Lung (tissue), 12 donors: ENCODE data around the gene CYTH2. TPM values are rescaled to one million over a fixed set of nuclear protein-coding genes. Genes with fewer than 3 reads are reported as not detected.

Experiments
- ATAC-seq: fragments of 200-7000 bp; cut with Tn5 transposase; one replicate; pipeline ENCODE4 v1.9.1; 2020; ENCODE audit warnings: moderate number of reproducible peaks; ENCODE audit not compliant: insufficient read depth, low FRiP score
- DNase-seq, 3 donors: peaks; one replicate each; pipeline ENCODE4 v3.0.0-alpha.2; 2013 to 2017
- H3K27ac ChIP-seq, 2 donors: one replicate each; pipeline ENCODE4 v1.5.1; 2013; ENCODE audit warnings: mild to moderate bottlenecking in 2 of 2, moderate library complexity in 2 of 2, control low read depth in 1 of 2, inconsistent platforms in 1 of 2, low read depth in 1 of 2, low read length in 1 of 2
- H3K27me3 ChIP-seq, 3 donors: one replicate each; pipeline ENCODE4 v1.5.1; 2013; ENCODE audit warnings: low read length in 2 of 3; ENCODE audit not compliant: control insufficient read depth in 3 of 3, insufficient read depth in 3 of 3
- H3K36me3 ChIP-seq, 4 donors: one replicate each; pipeline ENCODE4 v1.5.1; 2013; ENCODE audit warnings: low read length in 4 of 4, mild to moderate bottlenecking in 1 of 4, moderate library complexity in 1 of 4; ENCODE audit not compliant: control insufficient read depth in 4 of 4, insufficient read depth in 4 of 4
- H3K4me1 ChIP-seq, 5 donors: one replicate each; pipeline ENCODE4 v1.5.1; 2013; ENCODE audit warnings: low read length in 5 of 5, mild to moderate bottlenecking in 2 of 5, moderate library complexity in 1 of 5; ENCODE audit not compliant: control insufficient read depth in 5 of 5, insufficient read depth in 5 of 5
- H3K4me3 ChIP-seq: one replicate; pipeline ENCODE4 v1.5.1; 2013; ENCODE audit warnings: mild to moderate bottlenecking, control low read depth, moderate library complexity
- H3K9ac ChIP-seq, 2 donors: one replicate each; pipeline ENCODE4 v1.5.1; 2013; ENCODE audit warnings: low read length in 2 of 2, control low read depth in 1 of 2; ENCODE audit not compliant: insufficient read depth in 1 of 2
- H3K9me3 ChIP-seq, 4 donors: one replicate each; pipeline ENCODE4 v1.5.1; 2013; ENCODE audit warnings: low read length in 3 of 4, mild to moderate bottlenecking in 1 of 4, moderate library complexity in 1 of 4; ENCODE audit not compliant: control insufficient read depth in 4 of 4, insufficient read depth in 3 of 4
- WGBS, 2 donors: extraction: QIAGEN DNeasy Blood & Tissue Kit; methylation state at CpG; one replicate each; pipeline ENCODE4 v1.1.7; 2013; 5-methylcytosine and 5-hydroxymethylcytosine counted together
- polyA plus RNA-seq, 2 donors: library from polyadenylated mRNA; stranded (reverse); fragments of 200-250 nt; gene quantifications; one replicate each; pipeline ENCODE4 v1.2.1, GENCODE V29; 2013
- total RNA-seq, 2 donors: library from RNA; depleted of rRNA in 1 of 2; stranded (reverse); fragments of >200 nt in 1 of 2; gene quantifications; one replicate each; pipeline ENCODE4 v1.2.1, GENCODE V29; 2014 to 2021
- TF ChIP-seq, protein P1 (sequence below): IDR thresholded peaks from 2 replicates; pipeline ENCODE4 v1.5.1; 2012; ENCODE audit warnings: mild to moderate bottlenecking; ENCODE audit errors: control extremely low read depth, extremely low read depth
- donor health status: control.
- donor health status: control.
- donor health status: Bipolar disorder and iron deficiency.
- donor health status: healthy.
- donor health status: DM: yes; HTN: yes; CAD: no.

The CYTH2 gene
- total and polyA plus RNA-seq, 4 donors = 44.1 to 72.5 (median 49.2) TPM

DNA sequence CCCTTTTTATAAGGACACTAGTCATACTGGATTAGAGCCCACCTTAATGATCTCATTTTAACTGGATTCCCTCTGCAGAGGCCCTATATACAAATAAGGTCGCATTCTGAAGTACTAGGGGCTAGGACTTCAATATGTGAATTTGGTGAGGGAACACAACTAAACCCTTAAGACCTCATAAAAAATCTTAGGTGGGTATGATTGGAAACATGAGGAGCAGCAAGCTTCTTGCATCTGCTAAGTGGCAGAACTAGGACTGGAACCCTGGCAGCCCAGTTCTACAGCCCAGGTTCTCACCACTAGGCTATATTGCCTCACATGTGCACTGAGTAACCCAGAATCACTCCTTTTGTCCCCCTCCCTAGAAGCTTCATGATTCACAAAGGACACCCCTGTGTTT is 40.5 kb upstream of the CYTH2 start:
- Histone ChIP-seq H3K36me3 (no peaks in the 10 kb centered on the region), H3K9me3 (peaks cover 0 to 2% (median 0%) of the 10 kb centered on the region in 4 donors), H3K27me3 (no peaks in the 10 kb centered on the region), H3K9ac (no peak overlapping the region), H3K4me1 (no peaks in the 10 kb centered on the region), H3K27ac (no peak overlapping the region), H3K4me3 (no peak overlapping the region)
- DNase-seq (no peak), ATAC-seq (no peak)
- WGBS, 2 donors = 95 to 98% methylated on average over 1 of the region's 1 CpG
- TF ChIP-seq, protein P1, sequence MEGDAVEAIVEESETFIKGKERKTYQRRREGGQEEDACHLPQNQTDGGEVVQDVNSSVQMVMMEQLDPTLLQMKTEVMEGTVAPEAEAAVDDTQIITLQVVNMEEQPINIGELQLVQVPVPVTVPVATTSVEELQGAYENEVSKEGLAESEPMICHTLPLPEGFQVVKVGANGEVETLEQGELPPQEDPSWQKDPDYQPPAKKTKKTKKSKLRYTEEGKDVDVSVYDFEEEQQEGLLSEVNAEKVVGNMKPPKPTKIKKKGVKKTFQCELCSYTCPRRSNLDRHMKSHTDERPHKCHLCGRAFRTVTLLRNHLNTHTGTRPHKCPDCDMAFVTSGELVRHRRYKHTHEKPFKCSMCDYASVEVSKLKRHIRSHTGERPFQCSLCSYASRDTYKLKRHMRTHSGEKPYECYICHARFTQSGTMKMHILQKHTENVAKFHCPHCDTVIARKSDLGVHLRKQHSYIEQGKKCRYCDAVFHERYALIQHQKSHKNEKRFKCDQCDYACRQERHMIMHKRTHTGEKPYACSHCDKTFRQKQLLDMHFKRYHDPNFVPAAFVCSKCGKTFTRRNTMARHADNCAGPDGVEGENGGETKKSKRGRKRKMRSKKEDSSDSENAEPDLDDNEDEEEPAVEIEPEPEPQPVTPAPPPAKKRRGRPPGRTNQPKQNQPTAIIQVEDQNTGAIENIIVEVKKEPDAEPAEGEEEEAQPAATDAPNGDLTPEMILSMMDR = no peak

DNA sequence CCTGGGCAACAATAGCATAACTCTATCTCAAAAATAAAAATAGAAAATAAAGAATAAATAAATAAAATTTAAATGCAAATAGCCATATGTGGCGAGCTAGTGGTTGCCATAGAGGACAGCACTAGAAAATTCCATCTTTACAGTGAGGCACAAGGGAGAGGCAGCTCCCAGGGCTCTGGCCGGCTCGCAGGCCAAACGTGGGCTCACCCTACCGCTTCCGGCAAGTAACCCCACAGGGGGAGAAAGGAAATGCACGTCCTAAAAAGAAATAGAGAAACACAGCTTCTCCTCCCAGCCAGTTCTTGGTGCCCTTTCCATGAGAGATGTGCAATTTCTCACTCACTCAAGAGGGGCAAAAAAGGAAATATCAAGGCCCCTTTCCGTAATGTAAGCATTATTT is 35.8 kb upstream of the CYTH2 start:
- Histone ChIP-seq H3K4me3 (no peak overlapping the region), H3K36me3 (no peaks in the 10 kb centered on the region), H3K9ac (no peak overlapping the region), H3K27ac (no peak overlapping the region), H3K9me3 (peaks cover 0 to 2% (median 0%) of the 10 kb centered on the region in 4 donors), H3K27me3 (no peaks in the 10 kb centered on the region), H3K4me1 (no peaks in the 10 kb centered on the region)
- WGBS, 2 donors = 70 to 73% methylated on average over 8 of the region's 8 CpGs
- TF ChIP-seq, protein P1 = no peak
- no peak for ATAC-seq
- no peak for DNase-seq

DNA sequence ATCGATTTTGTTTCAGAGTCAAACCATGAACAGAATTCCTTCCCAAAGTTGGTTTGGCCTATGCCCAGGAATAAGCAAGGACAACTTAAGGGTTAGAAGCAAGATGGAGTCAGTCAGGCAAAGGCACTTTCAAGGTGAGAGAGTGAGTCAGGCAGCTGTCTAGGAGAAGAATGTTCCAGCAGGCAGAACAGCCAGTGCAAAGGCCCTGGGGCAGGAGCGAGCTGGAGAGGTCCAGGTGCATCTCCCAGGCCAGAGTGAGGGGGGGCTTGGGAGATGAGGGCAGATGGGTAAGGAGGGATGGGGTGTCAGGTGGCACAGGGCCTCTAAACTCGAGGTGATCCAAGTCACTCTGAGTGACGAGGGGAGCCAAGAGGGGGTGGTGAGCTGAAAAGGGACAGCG is 32.6 kb upstream of the CYTH2 start:
- WGBS, 2 donors = 86 to 91% methylated on average over 5 of the region's 5 CpGs
- Histone ChIP-seq H3K9ac (no peak overlapping the region), H3K4me3 (no peak overlapping the region), H3K9me3 (no peaks in the 10 kb centered on the region), H3K27me3 (peaks cover 0 to 4% (median 4%) of the 10 kb centered on the region in 3 donors), H3K27ac (no peak overlapping the region), H3K36me3 (no peaks in the 10 kb centered on the region), H3K4me1 (no peaks in the 10 kb centered on the region)
- TF ChIP-seq, protein P1 = no peak
- no peak for ATAC-seq
- DNase-seq = no peak
